Loucy (cell line): ENCODE measurements around the gene EME1.
A peak's percentile ranks its signal among the peaks of the same experiment; 100 is the strongest.
"Not testable (repeated sequence)": the region's sequence is repeated elsewhere in the genome, so short reads cannot be mapped to it uniquely, and the experiment has no call there.

ENCODE experiments used
- H2AFZ ChIP-seq: fragments of 200-600 bp; sonication (generic); 2 replicates; pipeline ENCODE4 v1.6.0; 2016; ENCODE audit warnings: antibody characterized with exemption, mild to moderate bottlenecking, low read length, moderate library complexity
- H3F3A ChIP-seq: fragments of 200-600 bp; 2 replicates; pipeline ENCODE4 v1.6.0; 2016; ENCODE audit warnings: antibody characterized with exemption, low read depth, mild to moderate bottlenecking
- H3K27me3 ChIP-seq: fragments of 200-600 bp; sonication (generic); 2 replicates; pipeline ENCODE4 v1.6.1; 2014; ENCODE audit warnings: low read length, mild to moderate bottlenecking; ENCODE audit not compliant: insufficient read depth, poor library complexity, severe bottlenecking
- H3K36me3 ChIP-seq: fragments of 200-600 bp; sonication (generic); 2 replicates; pipeline ENCODE4 v1.6.1; 2016; ENCODE audit warnings: low read length; ENCODE audit not compliant: insufficient read depth
- H3K4me1 ChIP-seq: fragments of 200-600 bp; sonication (generic); 2 replicates; pipeline ENCODE4 v1.5.1; 2014; ENCODE audit warnings: low read length, mild to moderate bottlenecking; ENCODE audit not compliant: insufficient read depth, poor library complexity, severe bottlenecking
- H3K4me2 ChIP-seq: fragments of 200-600 bp; sonication (generic); 2 replicates; pipeline ENCODE4 v1.6.0; 2014; ENCODE audit warnings: antibody characterized with exemption, low read length, low read depth, mild to moderate bottlenecking; ENCODE audit not compliant: poor library complexity, severe bottlenecking
- H3K4me3 ChIP-seq: fragments of 200-600 bp; sonication (generic); 2 replicates; pipeline ENCODE4 v1.5.1; 2014; ENCODE audit warnings: low read length, mild to moderate bottlenecking, mixed read lengths; ENCODE audit not compliant: poor library complexity, severe bottlenecking
- H3K79me2 ChIP-seq: fragments of 200-600 bp; sonication (generic); 2 replicates; pipeline ENCODE4 v1.6.1; 2014; ENCODE audit warnings: low read length; ENCODE audit not compliant: insufficient read depth
- H3K9ac ChIP-seq: fragments of 200-600 bp; sonication (generic); 2 replicates; pipeline ENCODE4 v1.6.0; 2014; ENCODE audit warnings: mild to moderate bottlenecking, low read depth, low read length, moderate library complexity; ENCODE audit not compliant: poor library complexity, severe bottlenecking
- H3K9me2 ChIP-seq: fragments of 200-600 bp; sonication (generic); replicated peaks from 2 replicates; pipeline ENCODE4 v1.6.1; 2016; ENCODE audit warnings: low read depth, low read length, mixed read lengths
- H3K9me3 ChIP-seq: fragments of 200-600 bp; sonication (generic); 2 replicates; pipeline ENCODE4 v1.6.1; 2014; ENCODE audit warnings: mild to moderate bottlenecking, antibody characterized with exemption, low read length, low read depth; ENCODE audit not compliant: insufficient read depth
- H4K20me1 ChIP-seq: fragments of 200-600 bp; sonication (generic); 2 replicates; pipeline ENCODE4 v1.6.0; 2014; ENCODE audit warnings: antibody characterized with exemption, low read length, mild to moderate bottlenecking; ENCODE audit not compliant: insufficient read depth, poor library complexity, severe bottlenecking
- EZH2phosphoT487 ChIP-seq: fragments of 200-600 bp; IDR thresholded peaks from 2 replicates; pipeline ENCODE4 v1.6.1; 2018; ENCODE audit warnings: antibody characterized with exemption, mild to moderate bottlenecking, moderate library complexity, borderline replicate concordance
- TF ChIP-seq, protein P1 (sequence below): fragments of 200-600 bp; sonication (generic); conservative IDR thresholded peaks from 2 replicates; pipeline ENCODE4 v1.5.1; 2014; ENCODE audit warnings: mild to moderate bottlenecking, antibody characterized with exemption, low read length

Gene EME1

DNA sequence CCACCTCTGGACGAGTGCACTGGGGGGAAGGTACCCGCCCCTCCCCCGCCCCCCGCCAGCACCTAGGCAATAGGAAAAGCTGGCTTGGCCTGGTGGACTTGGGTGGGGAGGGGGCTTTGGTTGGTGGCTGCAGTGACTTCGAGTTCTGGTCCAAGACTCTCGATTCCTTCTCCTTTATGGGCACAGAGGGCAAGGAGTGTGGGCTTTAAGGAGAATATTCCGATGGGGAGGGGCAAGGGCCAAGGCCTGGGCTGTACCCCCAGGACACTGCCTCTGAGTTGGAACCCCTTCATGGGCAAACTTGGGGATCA lies 53.4 kb downstream of the EME1 start:
- peak overlapping the region; percentile 82 for H3K4me3 ChIP-seq
- H3K36me3 ChIP-seq: no peaks in the 10 kb centered on the region
- peaks cover 10% of the 10 kb centered on the region for H3F3A ChIP-seq
- H3K27me3 ChIP-seq: no peaks in the 10 kb centered on the region
- H3K9me3 ChIP-seq: no peaks in the 10 kb centered on the region
- peaks cover 43% of the 10 kb centered on the region for H3K4me1 ChIP-seq
- H2AFZ ChIP-seq: peak overlapping the region; percentile 47
- peak overlapping the region; percentile 94 for H3K4me2 ChIP-seq
- H3K79me2 ChIP-seq: peaks cover 44% of the 10 kb centered on the region
- H3K9me2 ChIP-seq: no peaks in the 10 kb centered on the region
- H4K20me1 ChIP-seq: no peaks in the 10 kb centered on the region
- TF ChIP-seq, protein P1, sequence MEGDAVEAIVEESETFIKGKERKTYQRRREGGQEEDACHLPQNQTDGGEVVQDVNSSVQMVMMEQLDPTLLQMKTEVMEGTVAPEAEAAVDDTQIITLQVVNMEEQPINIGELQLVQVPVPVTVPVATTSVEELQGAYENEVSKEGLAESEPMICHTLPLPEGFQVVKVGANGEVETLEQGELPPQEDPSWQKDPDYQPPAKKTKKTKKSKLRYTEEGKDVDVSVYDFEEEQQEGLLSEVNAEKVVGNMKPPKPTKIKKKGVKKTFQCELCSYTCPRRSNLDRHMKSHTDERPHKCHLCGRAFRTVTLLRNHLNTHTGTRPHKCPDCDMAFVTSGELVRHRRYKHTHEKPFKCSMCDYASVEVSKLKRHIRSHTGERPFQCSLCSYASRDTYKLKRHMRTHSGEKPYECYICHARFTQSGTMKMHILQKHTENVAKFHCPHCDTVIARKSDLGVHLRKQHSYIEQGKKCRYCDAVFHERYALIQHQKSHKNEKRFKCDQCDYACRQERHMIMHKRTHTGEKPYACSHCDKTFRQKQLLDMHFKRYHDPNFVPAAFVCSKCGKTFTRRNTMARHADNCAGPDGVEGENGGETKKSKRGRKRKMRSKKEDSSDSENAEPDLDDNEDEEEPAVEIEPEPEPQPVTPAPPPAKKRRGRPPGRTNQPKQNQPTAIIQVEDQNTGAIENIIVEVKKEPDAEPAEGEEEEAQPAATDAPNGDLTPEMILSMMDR: no peak
- TF ChIP-seq EZH2phosphoT487: no peak
- H3K9ac ChIP-seq: peak overlapping the region; percentile 84

DNA sequence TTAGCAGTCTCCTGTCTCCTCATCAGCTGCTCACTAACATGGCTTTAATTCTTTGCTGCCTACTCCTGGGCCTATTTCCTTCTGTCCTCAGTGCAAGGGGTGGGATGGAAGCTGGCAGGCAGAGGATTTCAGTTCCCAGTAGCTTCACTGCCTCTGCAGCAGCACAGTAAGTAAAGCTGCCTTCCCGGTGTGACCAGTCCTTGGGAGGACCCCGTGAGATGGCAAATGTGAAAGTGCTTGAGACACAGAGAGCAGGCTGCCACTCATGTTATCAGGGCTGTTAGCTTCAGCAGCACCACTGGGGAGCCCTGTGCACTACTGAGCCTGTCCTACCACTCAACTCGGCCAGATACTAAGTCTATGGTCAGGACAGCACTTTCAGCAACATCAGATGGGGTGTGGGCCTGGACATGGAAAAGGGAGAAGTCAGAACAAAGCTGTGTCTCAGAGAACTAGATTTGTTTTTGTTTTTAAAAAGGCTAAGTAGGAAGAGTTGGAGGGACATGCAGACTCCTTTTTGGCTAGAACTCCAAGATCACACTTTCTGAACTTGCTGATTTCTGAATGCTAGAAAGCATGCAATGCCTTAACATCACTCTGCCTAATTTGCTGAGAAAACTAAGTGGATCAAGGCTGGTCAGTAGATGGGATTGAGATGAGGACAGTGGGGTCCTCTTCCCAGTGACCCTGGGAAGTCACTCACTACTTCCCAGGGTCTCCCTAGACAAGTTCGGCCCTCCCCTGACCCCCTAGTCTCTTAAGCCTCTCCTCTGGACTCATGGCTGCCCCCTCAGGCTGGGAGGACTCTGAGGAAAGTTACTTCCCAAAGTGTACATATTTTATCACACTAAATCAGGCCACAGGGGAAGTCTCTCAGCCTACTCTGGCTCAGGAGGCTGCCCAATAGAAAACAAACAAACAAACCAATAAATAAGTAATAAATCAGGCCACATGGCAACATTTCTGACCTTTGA lies 54.1 kb downstream of the EME1 start:
- TF ChIP-seq EZH2phosphoT487: no peak
- TF ChIP-seq, protein P1: peak; percentile 81
- Histone ChIP-seq H3K79me2 (peaks cover 44% of the 10 kb centered on the region), H3K9ac (peak overlapping the region; percentile 84), H3K9me3 (no peaks in the 10 kb centered on the region), H3K36me3 (no peaks in the 10 kb centered on the region), H3K9me2 (no peaks in the 10 kb centered on the region), H2AFZ (peak overlapping the region; percentile 54), H3K4me3 (peak overlapping the region; percentile 82), H3F3A (peaks cover 4% of the 10 kb centered on the region; the same call in 1 of the 2 replicates), H3K27me3 (no peaks in the 10 kb centered on the region), H4K20me1 (no peaks in the 10 kb centered on the region), H3K4me2 (peak overlapping the region; percentile 94), H3K4me1 (peaks cover 43% of the 10 kb centered on the region)

DNA sequence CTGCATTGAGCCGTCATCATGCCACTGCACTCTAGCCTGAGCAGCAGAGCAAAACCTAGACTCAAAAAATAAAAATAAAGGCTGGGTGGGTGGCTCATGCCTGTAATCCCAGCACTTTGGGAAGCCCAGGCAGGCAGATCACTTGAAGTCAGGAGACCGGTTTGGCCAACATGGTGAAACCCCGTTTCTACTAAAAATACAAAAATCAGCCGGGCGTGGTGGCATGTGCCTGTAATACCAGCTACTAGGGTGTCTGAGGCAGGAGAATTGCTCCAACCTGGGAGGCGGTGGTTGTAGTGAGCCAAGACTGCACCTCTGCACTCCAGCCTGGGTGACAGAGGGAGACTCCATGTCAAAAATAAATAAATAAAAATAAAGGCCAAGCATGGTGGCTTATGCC lies 55.1 kb downstream of the EME1 start:
- not testable (repeated sequence) for H3K9me3 ChIP-seq, H3K27me3 ChIP-seq, H2AFZ ChIP-seq, H3K9me2 ChIP-seq, H4K20me1 ChIP-seq, H3K36me3 ChIP-seq, H3F3A ChIP-seq
- peak overlapping the region; percentile 82 for H3K4me3 ChIP-seq
- H3K9ac ChIP-seq: peak overlapping the region; percentile 84
- H3K4me2 ChIP-seq: peak overlapping the region; percentile 94
- H3K4me1 ChIP-seq: peaks cover 38% of the 10 kb centered on the region
- peaks cover 44% of the 10 kb centered on the region for H3K79me2 ChIP-seq
